Activated CD8-positive, alpha-beta T cell treated with anti-CD3 and anti-CD28 coated beads for 36 hours (primary cell): ENCODE data around the gene SPAG17. TPM values are rescaled to one million over a fixed set of nuclear protein-coding genes. Genes with fewer than 3 reads are reported as not detected.

Experiments used
- ATAC-seq: fragments of 200-7000 bp; cut with Tn5 transposase; one replicate; pipeline ENCODE4 v1.10.0; 2021; ENCODE audit warnings: mild to moderate bottlenecking, moderate library complexity
- CTCF ChIA-PET: fragments of 350-600 bp; sonication (Branson Sonifier 250); formaldehyde crosslinking; loops from one replicate; lab custom pipeline; 2021; ENCODE audit warnings: antibody characterized with exemption; lab: Charles Lee
- POLR2A ChIA-PET: fragments of 350-600 bp; sonication (Branson Sonifier 250); formaldehyde crosslinking; loops from one replicate; lab custom pipeline; 2021; ENCODE audit warnings: antibody characterized with exemption; lab: Charles Lee
- DNase-seq: peaks from one replicate; pipeline ENCODE4 v3.0.0-alpha.2; 2020
- H3K27ac Mint-ChIP-seq: one replicate; pipeline ENCODE4 v1.8.0; 2021; ENCODE audit warnings: mild to moderate bottlenecking, mixed read lengths
- H3K27me3 Mint-ChIP-seq: one replicate; pipeline ENCODE4 v1.8.0; 2021; ENCODE audit warnings: mixed read lengths
- H3K36me3 Mint-ChIP-seq: one replicate; pipeline ENCODE4 v1.8.0; 2021; ENCODE audit warnings: low read depth, mixed read lengths
- H3K4me1 Mint-ChIP-seq: one replicate; pipeline ENCODE4 v1.8.0; 2021; ENCODE audit warnings: low read depth, mixed read lengths
- H3K4me3 Mint-ChIP-seq: one replicate; pipeline ENCODE4 v1.8.0; 2021; ENCODE audit warnings: mild to moderate bottlenecking, moderate library complexity, mixed read lengths
- H3K9me3 Mint-ChIP-seq: one replicate; pipeline ENCODE4 v1.8.0; 2021; ENCODE audit warnings: mixed read lengths
- intact Hi-C: fragments of 100-400 bp; cut with micrococcal nuclease; formaldehyde crosslinking; loops from one replicate; pipeline ENCODE4 v1.10.0; 2022
- total RNA-seq, 2 experiments: library from RNA; stranded (reverse); gene quantifications; one replicate each; pipeline ENCODE4 v1.2.3, GENCODE V29; 2021
- TF ChIP-seq, protein P1 (sequence below): fragments of 200-600 bp; IDR thresholded peaks from one replicate; pipeline ENCODE4 v1.8.0; 2022; ENCODE audit warnings: antibody characterized with exemption, mild to moderate bottlenecking

Gene SPAG17
- total RNA-seq, 2 experiments from 2014 or later: not detected

DNA sequence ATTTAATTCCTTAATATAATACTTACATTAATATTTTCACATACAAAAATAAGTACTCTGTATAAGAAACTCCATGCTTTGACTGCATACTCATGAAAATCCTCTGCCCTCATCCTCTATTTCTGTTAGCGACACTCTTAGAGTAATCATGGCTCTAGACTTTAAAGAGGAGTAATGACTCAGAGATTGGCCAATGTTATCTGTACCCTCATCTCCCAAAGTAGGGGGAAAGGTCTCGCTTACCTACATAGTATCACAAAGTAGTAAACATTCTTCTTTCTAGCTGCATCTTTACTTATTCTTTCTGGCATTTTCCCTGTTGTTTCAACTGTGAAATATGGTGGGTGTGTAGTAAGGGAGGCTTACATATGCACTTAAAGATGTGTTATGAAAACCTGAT lies 29.8 kb upstream of the SPAG17 start:
- ATAC-seq: no peak
- H3K4me1 Mint-ChIP-seq: no peaks in the 10 kb centered on the region
- no peaks in the 10 kb centered on the region for H3K9me3 Mint-ChIP-seq
- no peaks in the 10 kb centered on the region for H3K27me3 Mint-ChIP-seq
- H3K36me3 Mint-ChIP-seq: no peaks in the 10 kb centered on the region
- no peak overlapping the region for H3K27ac Mint-ChIP-seq
- no peak for DNase-seq
- intact Hi-C loops: no loop called here
- POLR2A ChIA-PET: no interaction called here
- TF ChIP-seq, protein P1, sequence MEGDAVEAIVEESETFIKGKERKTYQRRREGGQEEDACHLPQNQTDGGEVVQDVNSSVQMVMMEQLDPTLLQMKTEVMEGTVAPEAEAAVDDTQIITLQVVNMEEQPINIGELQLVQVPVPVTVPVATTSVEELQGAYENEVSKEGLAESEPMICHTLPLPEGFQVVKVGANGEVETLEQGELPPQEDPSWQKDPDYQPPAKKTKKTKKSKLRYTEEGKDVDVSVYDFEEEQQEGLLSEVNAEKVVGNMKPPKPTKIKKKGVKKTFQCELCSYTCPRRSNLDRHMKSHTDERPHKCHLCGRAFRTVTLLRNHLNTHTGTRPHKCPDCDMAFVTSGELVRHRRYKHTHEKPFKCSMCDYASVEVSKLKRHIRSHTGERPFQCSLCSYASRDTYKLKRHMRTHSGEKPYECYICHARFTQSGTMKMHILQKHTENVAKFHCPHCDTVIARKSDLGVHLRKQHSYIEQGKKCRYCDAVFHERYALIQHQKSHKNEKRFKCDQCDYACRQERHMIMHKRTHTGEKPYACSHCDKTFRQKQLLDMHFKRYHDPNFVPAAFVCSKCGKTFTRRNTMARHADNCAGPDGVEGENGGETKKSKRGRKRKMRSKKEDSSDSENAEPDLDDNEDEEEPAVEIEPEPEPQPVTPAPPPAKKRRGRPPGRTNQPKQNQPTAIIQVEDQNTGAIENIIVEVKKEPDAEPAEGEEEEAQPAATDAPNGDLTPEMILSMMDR: no peak
- no peak overlapping the region for H3K4me3 Mint-ChIP-seq
- CTCF ChIA-PET: no interaction called here

DNA sequence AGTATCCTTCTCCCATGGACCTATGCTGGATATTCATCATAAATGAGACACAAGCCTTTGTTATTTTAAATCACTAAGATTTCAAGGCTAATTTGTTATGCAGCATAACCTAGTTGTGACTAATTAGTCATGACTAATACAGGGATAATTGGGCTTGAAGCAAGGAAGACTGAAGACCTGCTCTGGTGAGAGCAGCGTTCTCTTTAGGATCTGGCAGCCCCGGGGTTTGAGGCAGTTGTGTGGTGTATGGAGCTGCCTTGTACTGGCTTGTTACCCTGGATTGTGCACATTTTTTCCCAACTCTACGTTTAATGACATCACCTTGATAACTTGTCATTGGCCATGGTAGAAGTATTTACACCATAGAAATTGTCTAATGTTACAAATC lies 25.7 kb upstream of the SPAG17 start:
- Mint-ChIP-seq H3K27me3 (no peaks in the 10 kb centered on the region), H3K9me3 (peaks cover 1% of the 10 kb centered on the region), H3K4me1 (no peaks in the 10 kb centered on the region), H3K27ac (no peak overlapping the region), H3K36me3 (no peaks in the 10 kb centered on the region), H3K4me3 (no peak overlapping the region)
- ChIA-PET CTCF (no interaction called here), POLR2A (no interaction called here)
- DNase-seq (no peak), ATAC-seq (no peak)
- intact Hi-C loops: no loop called here
- TF ChIP-seq, protein P1: no peak

DNA sequence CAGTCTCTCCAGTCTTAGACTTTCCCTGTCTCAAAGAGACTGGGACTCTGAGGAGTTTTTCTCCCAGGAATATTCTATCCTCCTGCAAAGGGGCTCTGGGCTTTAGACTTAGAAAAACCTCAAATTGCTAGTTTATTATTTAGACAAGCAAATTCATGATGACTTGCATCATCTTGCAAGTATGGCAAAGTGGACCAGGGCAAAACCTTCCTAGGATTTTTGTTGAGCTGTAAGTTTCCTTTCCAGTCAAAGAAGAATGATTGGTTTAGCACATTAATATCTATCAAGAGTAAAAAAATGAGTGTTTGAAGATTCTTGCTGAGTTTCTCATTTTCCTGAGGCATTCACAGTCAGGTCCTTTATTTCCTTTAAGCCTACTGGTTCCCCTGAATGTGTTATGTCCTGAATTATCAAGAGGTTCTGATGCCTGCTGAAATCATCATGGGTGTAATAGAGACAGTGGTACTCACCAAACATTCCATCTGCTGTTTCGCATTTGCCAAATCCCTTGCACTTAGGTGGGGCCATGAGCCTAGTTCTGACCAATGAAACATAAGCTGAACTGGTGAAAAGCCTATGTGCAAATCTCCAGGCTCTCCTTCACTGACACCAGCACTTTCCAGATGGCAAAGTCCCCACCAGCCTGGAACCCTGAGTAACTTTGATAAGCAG lies 25.2 kb upstream of the SPAG17 start:
- H3K27me3 Mint-ChIP-seq: no peaks in the 10 kb centered on the region
- ATAC-seq: no peak
- no peak overlapping the region for H3K4me3 Mint-ChIP-seq
- no peak for DNase-seq
- H3K27ac Mint-ChIP-seq: no peak overlapping the region
- intact Hi-C loops: no loop called here
- POLR2A ChIA-PET: no interaction called here
- CTCF ChIA-PET: no interaction called here
- no peaks in the 10 kb centered on the region for H3K4me1 Mint-ChIP-seq
- peaks cover 1% of the 10 kb centered on the region for H3K9me3 Mint-ChIP-seq
- no peaks in the 10 kb centered on the region for H3K36me3 Mint-ChIP-seq
- TF ChIP-seq, protein P1: no peak

DNA sequence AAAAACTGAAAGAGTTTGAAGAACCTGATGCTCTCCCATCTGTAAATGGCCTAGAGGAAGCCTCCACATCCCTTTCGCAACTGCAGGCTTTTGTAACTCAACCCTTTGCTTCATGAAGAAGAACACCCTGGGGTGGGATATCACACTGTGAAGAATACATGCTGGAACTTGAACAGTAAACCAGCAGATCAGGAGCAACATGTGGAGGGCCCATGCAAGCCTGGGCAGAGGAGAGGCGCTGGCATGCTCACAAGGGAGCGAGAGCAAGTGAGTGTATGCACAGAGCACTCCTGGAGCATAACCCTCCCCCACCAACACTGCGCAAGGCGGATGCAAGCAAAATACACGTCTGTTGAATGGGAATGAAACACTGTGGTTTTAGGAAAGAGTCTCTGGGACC lies 24.6 kb upstream of the SPAG17 start:
- no peak for ATAC-seq
- no peak overlapping the region for H3K27ac Mint-ChIP-seq
- TF ChIP-seq, protein P1: no peak

GRCh38 chr1:118206966-118207365 lies 21.9 kb upstream of the SPAG17 start:
- ChIA-PET POLR2A (no interaction called here), CTCF (no interaction called here)
- Mint-ChIP-seq H3K9me3 (peaks cover 5% of the 10 kb centered on the region), H3K27ac (no peak overlapping the region), H3K36me3 (no peaks in the 10 kb centered on the region), H3K4me1 (peaks cover 2% of the 10 kb centered on the region), H3K27me3 (no peaks in the 10 kb centered on the region), H3K4me3 (no peak overlapping the region)
- DNase-seq: no peak
- TF ChIP-seq, protein P1: no peak
- intact Hi-C loops: no loop called here
- no peak for ATAC-seq

More for the DNA sequence above, 24.6 kb upstream of the SPAG17 start:
- DNase-seq: no peak
- Mint-ChIP-seq H3K4me1 (no peaks in the 10 kb centered on the region), H3K36me3 (no peaks in the 10 kb centered on the region), H3K27me3 (no peaks in the 10 kb centered on the region), H3K9me3 (peaks cover 1% of the 10 kb centered on the region), H3K4me3 (no peak overlapping the region)
- CTCF ChIA-PET: no interaction called here
- POLR2A ChIA-PET: no interaction called here
- intact Hi-C loops: no loop called here
